HEK293 (cell line): ENCODE results near the gene FGFR2.

Experiments
- GLIS2 ChIP-seq: fragments of 450-650 bp; formaldehyde crosslinking; IDR thresholded peaks from 2 replicates; pipeline ENCODE4 v1.5.1; 2016; ENCODE audit warnings: missing biosample characterization, missing genetic modification characterization
- KLF8 ChIP-seq: fragments of 450-650 bp; formaldehyde crosslinking; IDR thresholded peaks from 2 replicates; pipeline ENCODE4 v1.5.1; 2016; ENCODE audit warnings: missing biosample characterization, missing genetic modification characterization
- OVOL3 ChIP-seq: fragments of 450-650 bp; formaldehyde crosslinking; IDR thresholded peaks from 2 replicates; pipeline ENCODE4 v1.5.1; 2016; ENCODE audit warnings: missing biosample characterization, missing genetic modification characterization
- REPIN1 ChIP-seq: fragments of 450-650 bp; formaldehyde crosslinking; IDR thresholded peaks from 2 replicates; pipeline ENCODE4 v1.5.1; 2017; ENCODE audit warnings: missing biosample characterization, missing genetic modification characterization, low read depth
- SP7 ChIP-seq: fragments of 450-650 bp; formaldehyde crosslinking; IDR thresholded peaks from 2 replicates; pipeline ENCODE4 v1.5.1; 2016; ENCODE audit warnings: missing biosample characterization, missing genetic modification characterization
- ZBTB21 ChIP-seq: fragments of 450-650 bp; formaldehyde crosslinking; IDR thresholded peaks from 2 replicates; pipeline ENCODE4 v1.5.1; 2017; ENCODE audit warnings: missing biosample characterization, missing genetic modification characterization
- ZNF121 ChIP-seq: fragments of 450-650 bp; formaldehyde crosslinking; IDR thresholded peaks from 2 replicates; pipeline ENCODE4 v1.5.1; 2016; ENCODE audit warnings: missing biosample characterization, missing genetic modification characterization
- ZNF23 ChIP-seq: fragments of 450-650 bp; formaldehyde crosslinking; IDR thresholded peaks from 2 replicates; pipeline ENCODE4 v1.5.1; 2016; ENCODE audit warnings: missing biosample characterization, missing genetic modification characterization, borderline replicate concordance
- ZNF394 ChIP-seq: fragments of 450-650 bp; formaldehyde crosslinking; IDR thresholded peaks from 2 replicates; pipeline ENCODE4 v1.5.1; 2016; ENCODE audit warnings: missing biosample characterization, missing genetic modification characterization, mild to moderate bottlenecking, moderate library complexity, borderline replicate concordance
- ZNF548 ChIP-seq: fragments of 450-650 bp; formaldehyde crosslinking; IDR thresholded peaks from 2 replicates; pipeline ENCODE4 v1.5.1; 2016; ENCODE audit warnings: missing biosample characterization, missing genetic modification characterization
- ZNF561 ChIP-seq: fragments of 450-650 bp; IDR thresholded peaks from 2 replicates; pipeline ENCODE4 v1.5.1; 2018; ENCODE audit warnings: missing biosample characterization, missing genetic modification characterization, borderline replicate concordance
- ZNF654 ChIP-seq: fragments of 450-650 bp; formaldehyde crosslinking; IDR thresholded peaks from 2 replicates; pipeline ENCODE4 v1.5.1; 2016; ENCODE audit warnings: low read depth, missing biosample characterization, missing genetic modification characterization
- ZNF660 ChIP-seq: fragments of 450-650 bp; IDR thresholded peaks from 2 replicates; pipeline ENCODE4 v1.5.1; 2018; ENCODE audit warnings: missing biosample characterization, mild to moderate bottlenecking, missing genetic modification characterization
- ZNF670 ChIP-seq: fragments of 450-650 bp; formaldehyde crosslinking; IDR thresholded peaks from 2 replicates; pipeline ENCODE4 v1.5.1; 2016; ENCODE audit warnings: missing biosample characterization, missing genetic modification characterization, low read depth
- ZNF843 ChIP-seq: fragments of 450-650 bp; formaldehyde crosslinking; IDR thresholded peaks from 2 replicates; pipeline ENCODE4 v1.5.1; 2016; ENCODE audit warnings: missing biosample characterization, missing genetic modification characterization
- TF ChIP-seq, protein P1 (sequence below): fragments of 450-650 bp; formaldehyde crosslinking; IDR thresholded peaks from 2 replicates; pipeline ENCODE4 v1.5.1; 2016; ENCODE audit warnings: missing biosample characterization, missing genetic modification characterization, low read depth
- TF ChIP-seq, protein P2 (sequence below): fragments of 450-650 bp; formaldehyde crosslinking; IDR thresholded peaks from 2 replicates; pipeline ENCODE4 v1.5.1; 2016; ENCODE audit warnings: missing biosample characterization, missing genetic modification characterization, low read depth
- TF ChIP-seq, protein P3 (sequence below): fragments of 450-650 bp; formaldehyde crosslinking; IDR thresholded peaks from 2 replicates; pipeline ENCODE4 v1.5.1; 2016; ENCODE audit warnings: missing biosample characterization, missing genetic modification characterization
- TF ChIP-seq, protein P4 (sequence below): fragments of 450-650 bp; formaldehyde crosslinking; IDR thresholded peaks from 2 replicates; pipeline ENCODE4 v1.5.1; 2016; ENCODE audit warnings: missing biosample characterization, missing genetic modification characterization
- TF ChIP-seq, protein P5 (sequence below): fragments of 450-650 bp; formaldehyde crosslinking; IDR thresholded peaks from 2 replicates; pipeline ENCODE4 v1.5.1; 2016; ENCODE audit warnings: missing biosample characterization, missing genetic modification characterization
- TF ChIP-seq, protein P6 (sequence below): fragments of 450-650 bp; IDR thresholded peaks from 2 replicates; pipeline ENCODE4 v1.5.1; 2018; ENCODE audit warnings: missing biosample characterization, mild to moderate bottlenecking, missing genetic modification characterization

Gene FGFR2

DNA sequence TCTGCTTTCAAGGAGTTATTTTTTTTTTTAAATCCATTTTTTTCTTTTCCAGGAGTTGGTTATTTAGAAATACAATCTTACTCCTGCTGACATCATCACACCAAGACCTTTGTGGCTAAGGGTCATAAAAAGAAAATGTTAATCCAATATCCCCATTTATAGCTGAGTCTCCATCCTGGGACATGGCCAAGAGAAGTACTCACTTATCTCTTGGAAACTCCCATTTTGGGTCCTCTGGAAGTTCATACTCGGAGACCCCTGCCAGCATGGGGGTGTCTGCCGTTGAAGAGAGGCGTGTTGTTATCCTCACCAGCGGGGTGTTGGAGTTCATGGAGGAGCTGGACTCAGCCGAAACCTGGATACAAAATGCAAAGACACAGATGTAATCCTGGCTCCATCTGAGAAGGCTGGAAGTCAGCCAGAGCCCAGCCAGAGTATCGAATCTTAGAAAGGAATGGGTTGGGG, 94.6 kb downstream of the FGFR2 start (continued):
- TF ChIP-seq ZBTB21 (tag by site-specific recombination) (peak; percentile 29; the same call in 1 of the 2 replicates), OVOL3 (tag by site-specific recombination) (peak; percentile 60; the same call in 1 of the 2 replicates), ZNF121 (tag by site-specific recombination) (no peak), ZNF670 (tag by site-specific recombination) (no peak), SP7 (tag by site-specific recombination) (peak; percentile 66; the same call in 1 of the 2 replicates), ZNF660 (0 out of 2 replicates have a peak, but pooled peaks have one; percentile 34), GLIS2 (tag by site-specific recombination) (peak; percentile 40; the same call in 1 of the 2 replicates), ZNF561 (tag by site-specific recombination) (peak; percentile 78; the same call in 1 of the 2 replicates), KLF8 (tag by site-specific recombination) (peak; percentile 54; the same call in 1 of the 2 replicates), ZNF394 (tag by site-specific recombination) (peak; percentile 78), REPIN1 (no peak), ZNF548 (tag by site-specific recombination) (no peak), ZNF654 (tag by site-specific recombination) (no peak), ZNF843 (tag by site-specific recombination) (peak; percentile 88), ZNF23 (tag by site-specific recombination) (no peak)
- TF ChIP-seq, protein P1, sequence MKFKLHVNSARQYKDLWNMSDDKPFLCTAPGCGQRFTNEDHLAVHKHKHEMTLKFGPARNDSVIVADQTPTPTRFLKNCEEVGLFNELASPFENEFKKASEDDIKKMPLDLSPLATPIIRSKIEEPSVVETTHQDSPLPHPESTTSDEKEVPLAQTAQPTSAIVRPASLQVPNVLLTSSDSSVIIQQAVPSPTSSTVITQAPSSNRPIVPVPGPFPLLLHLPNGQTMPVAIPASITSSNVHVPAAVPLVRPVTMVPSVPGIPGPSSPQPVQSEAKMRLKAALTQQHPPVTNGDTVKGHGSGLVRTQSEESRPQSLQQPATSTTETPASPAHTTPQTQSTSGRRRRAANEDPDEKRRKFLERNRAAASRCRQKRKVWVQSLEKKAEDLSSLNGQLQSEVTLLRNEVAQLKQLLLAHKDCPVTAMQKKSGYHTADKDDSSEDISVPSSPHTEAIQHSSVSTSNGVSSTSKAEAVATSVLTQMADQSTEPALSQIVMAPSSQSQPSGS (tag by site-specific recombination): peak; percentile 42; the same call in 1 of the 2 replicates
- TF ChIP-seq, protein P2, sequence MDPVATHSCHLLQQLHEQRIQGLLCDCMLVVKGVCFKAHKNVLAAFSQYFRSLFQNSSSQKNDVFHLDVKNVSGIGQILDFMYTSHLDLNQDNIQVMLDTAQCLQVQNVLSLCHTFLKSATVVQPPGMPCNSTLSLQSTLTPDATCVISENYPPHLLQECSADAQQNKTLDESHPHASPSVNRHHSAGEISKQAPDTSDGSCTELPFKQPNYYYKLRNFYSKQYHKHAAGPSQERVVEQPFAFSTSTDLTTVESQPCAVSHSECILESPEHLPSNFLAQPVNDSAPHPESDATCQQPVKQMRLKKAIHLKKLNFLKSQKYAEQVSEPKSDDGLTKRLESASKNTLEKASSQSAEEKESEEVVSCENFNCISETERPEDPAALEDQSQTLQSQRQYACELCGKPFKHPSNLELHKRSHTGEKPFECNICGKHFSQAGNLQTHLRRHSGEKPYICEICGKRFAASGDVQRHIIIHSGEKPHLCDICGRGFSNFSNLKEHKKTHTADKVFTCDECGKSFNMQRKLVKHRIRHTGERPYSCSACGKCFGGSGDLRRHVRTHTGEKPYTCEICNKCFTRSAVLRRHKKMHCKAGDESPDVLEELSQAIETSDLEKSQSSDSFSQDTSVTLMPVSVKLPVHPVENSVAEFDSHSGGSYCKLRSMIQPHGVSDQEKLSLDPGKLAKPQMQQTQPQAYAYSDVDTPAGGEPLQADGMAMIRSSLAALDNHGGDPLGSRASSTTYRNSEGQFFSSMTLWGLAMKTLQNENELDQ: no peak
- TF ChIP-seq, protein P3, sequence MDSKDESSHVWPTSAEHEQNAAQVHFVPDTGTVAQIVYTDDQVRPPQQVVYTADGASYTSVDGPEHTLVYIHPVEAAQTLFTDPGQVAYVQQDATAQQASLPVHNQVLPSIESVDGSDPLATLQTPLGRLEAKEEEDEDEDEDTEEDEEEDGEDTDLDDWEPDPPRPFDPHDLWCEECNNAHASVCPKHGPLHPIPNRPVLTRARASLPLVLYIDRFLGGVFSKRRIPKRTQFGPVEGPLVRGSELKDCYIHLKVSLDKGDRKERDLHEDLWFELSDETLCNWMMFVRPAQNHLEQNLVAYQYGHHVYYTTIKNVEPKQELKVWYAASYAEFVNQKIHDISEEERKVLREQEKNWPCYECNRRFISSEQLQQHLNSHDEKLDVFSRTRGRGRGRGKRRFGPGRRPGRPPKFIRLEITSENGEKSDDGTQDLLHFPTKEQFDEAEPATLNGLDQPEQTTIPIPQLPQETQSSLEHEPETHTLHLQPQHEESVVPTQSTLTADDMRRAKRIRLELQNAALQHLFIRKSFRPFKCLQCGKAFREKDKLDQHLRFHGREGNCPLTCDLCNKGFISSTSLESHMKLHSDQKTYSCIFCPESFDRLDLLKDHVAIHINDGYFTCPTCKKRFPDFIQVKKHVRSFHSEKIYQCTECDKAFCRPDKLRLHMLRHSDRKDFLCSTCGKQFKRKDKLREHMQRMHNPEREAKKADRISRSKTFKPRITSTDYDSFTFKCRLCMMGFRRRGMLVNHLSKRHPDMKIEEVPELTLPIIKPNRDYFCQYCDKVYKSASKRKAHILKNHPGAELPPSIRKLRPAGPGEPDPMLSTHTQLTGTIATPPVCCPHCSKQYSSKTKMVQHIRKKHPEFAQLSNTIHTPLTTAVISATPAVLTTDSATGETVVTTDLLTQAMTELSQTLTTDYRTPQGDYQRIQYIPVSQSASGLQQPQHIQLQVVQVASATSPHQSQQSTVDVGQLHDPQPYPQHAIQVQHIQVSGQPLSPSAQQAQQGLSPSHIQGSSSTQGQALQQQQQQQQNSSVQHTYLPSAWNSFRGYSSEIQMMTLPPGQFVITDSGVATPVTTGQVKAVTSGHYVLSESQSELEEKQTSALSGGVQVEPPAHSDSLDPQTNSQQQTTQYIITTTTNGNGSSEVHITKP (tag by site-specific recombination): peak; percentile 89
- TF ChIP-seq, protein P4, sequence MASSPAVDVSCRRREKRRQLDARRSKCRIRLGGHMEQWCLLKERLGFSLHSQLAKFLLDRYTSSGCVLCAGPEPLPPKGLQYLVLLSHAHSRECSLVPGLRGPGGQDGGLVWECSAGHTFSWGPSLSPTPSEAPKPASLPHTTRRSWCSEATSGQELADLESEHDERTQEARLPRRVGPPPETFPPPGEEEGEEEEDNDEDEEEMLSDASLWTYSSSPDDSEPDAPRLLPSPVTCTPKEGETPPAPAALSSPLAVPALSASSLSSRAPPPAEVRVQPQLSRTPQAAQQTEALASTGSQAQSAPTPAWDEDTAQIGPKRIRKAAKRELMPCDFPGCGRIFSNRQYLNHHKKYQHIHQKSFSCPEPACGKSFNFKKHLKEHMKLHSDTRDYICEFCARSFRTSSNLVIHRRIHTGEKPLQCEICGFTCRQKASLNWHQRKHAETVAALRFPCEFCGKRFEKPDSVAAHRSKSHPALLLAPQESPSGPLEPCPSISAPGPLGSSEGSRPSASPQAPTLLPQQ: peak; percentile 36; the same call in 1 of the 2 replicates
- TF ChIP-seq, protein P5, sequence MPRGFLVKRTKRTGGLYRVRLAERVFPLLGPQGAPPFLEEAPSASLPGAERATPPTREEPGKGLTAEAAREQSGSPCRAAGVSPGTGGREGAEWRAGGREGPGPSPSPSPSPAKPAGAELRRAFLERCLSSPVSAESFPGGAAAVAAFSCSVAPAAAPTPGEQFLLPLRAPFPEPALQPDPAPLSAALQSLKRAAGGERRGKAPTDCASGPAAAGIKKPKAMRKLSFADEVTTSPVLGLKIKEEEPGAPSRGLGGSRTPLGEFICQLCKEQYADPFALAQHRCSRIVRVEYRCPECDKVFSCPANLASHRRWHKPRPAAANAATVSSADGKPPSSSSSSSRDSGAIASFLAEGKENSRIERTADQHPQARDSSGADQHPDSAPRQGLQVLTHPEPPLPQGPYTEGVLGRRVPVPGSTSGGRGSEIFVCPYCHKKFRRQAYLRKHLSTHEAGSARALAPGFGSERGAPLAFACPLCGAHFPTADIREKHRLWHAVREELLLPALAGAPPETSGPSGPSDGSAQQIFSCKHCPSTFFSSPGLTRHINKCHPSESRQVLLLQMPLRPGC (tag by site-specific recombination): 0 out of 2 replicates have a peak, but pooled peaks have one; percentile 63
- TF ChIP-seq, protein P6, sequence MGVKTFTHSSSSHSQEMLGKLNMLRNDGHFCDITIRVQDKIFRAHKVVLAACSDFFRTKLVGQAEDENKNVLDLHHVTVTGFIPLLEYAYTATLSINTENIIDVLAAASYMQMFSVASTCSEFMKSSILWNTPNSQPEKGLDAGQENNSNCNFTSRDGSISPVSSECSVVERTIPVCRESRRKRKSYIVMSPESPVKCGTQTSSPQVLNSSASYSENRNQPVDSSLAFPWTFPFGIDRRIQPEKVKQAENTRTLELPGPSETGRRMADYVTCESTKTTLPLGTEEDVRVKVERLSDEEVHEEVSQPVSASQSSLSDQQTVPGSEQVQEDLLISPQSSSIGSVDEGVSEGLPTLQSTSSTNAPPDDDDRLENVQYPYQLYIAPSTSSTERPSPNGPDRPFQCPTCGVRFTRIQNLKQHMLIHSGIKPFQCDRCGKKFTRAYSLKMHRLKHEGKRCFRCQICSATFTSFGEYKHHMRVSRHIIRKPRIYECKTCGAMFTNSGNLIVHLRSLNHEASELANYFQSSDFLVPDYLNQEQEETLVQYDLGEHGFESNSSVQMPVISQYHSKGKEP (tag by site-specific recombination): peak; percentile 20; the same call in 1 of the 2 replicates
